Sigmoid colon (tissue), 3 donors: Measurements from ENCODE around the gene ZNF581.

Experiments
- POLR2A ChIP-seq, 2 donors: fragments of 450-650 bp; IDR thresholded peaks; one replicate each; pipeline ENCODE4 v1.6.1; 2016; ENCODE audit warnings: antibody characterized with exemption in 2 of 2, mild to moderate bottlenecking in 2 of 2, moderate library complexity in 2 of 2
- TF ChIP-seq, protein P1 (sequence below), 4 experiments: fragments of 450-650 bp in 3 of 4; fragments of 200-600 bp in 1 of 4; IDR thresholded peaks; one replicate each; pipeline ENCODE4 v1.5.1; 2016 to 2019; ENCODE audit warnings: antibody characterized with exemption in 4 of 4, mild to moderate bottlenecking in 3 of 4, moderate library complexity in 2 of 4

DNA sequence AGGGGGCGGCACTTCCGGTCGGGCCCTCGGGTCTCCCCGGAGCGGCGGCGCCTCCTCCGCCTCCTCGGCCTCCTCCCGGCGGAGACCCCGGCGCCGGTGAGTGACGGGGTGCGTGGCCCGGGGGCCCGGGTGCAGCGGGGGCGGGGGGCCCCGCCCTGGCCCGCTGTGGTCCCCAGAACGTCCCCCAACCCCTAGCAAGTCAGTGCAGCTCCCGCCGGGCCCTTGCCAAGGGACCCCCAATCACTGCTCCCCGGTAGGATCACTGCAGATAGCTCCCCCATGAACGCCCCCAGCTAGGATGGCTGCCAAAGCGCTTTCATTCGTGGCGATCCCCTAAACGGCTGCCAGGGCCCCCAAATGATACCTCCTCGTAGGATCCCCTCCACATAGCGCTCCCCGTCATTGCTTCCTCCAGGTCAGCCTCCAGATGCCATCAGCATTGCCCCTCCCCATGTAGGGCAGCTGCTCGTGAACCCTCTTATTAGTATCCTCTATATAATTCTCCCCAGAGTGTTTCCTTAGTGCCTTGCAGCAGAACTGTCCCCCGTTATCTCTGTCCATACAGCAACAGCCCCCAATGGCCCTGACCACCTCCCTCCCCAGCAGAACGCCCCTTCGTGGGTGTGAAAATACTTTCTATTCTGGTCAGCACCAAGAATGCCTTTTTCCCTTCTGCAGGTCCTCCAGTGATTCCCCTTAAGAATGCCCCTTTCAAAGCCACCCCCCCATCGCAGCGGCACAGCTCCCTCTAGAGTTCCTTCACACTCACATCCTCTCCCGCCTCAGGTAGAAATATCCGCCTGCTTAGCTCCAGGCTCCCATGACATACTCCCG lies 37.6 kb upstream of the ZNF581 start, which contains the start of gene ZNF865:
- TF ChIP-seq, protein P1, sequence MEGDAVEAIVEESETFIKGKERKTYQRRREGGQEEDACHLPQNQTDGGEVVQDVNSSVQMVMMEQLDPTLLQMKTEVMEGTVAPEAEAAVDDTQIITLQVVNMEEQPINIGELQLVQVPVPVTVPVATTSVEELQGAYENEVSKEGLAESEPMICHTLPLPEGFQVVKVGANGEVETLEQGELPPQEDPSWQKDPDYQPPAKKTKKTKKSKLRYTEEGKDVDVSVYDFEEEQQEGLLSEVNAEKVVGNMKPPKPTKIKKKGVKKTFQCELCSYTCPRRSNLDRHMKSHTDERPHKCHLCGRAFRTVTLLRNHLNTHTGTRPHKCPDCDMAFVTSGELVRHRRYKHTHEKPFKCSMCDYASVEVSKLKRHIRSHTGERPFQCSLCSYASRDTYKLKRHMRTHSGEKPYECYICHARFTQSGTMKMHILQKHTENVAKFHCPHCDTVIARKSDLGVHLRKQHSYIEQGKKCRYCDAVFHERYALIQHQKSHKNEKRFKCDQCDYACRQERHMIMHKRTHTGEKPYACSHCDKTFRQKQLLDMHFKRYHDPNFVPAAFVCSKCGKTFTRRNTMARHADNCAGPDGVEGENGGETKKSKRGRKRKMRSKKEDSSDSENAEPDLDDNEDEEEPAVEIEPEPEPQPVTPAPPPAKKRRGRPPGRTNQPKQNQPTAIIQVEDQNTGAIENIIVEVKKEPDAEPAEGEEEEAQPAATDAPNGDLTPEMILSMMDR (IDR thresholded peaks at IDR 0.05) = peak; percentile 40 to 66 (median 60)
- TF ChIP-seq POLR2A (IDR thresholded peaks at IDR 0.05) = no peak
